ENCODE results near the gene OCA2. TPM values are rescaled to one million over a fixed set of nuclear protein-coding genes. Genes with fewer than 3 reads are reported as not detected.

Gene OCA2
- polyA plus RNA-seq, 1 donor from 2014 or later: 0.97 TPM

DNA sequence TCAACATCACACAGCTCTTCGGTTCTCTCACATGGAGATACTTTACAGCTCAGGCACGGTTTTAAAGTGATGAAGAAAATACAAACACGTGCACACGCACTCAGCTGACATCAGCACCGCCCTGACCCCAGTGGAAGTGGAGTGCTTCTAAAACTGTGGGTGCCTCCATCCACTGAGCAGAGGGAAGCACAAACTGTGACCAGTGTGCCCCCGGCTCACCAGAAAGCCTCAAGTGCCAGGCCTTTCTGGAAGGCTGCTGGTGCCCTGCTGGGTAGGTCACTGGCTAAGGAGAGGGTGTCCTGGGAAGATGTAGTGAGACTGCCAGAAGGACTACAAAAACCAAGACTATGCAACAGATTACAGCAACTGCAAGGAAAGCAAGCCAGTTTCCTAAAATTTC, 78.5 kb downstream of the OCA2 start:
- H3K9me3 ChIP-seq (ENCODE audit: low read length): no peaks in the 10 kb centered on the region
- no peak overlapping the region for H2AFZ ChIP-seq (ENCODE audit: low read depth, low read length)
- no peak overlapping the region for H3K4me2 ChIP-seq (ENCODE audit: low read length)
- H3K9me2 ChIP-seq (ENCODE audit: insufficient read depth, low read length): no peaks in the 10 kb centered on the region
- H3K27me3 ChIP-seq (ENCODE audit: insufficient read depth, low read depth, low read length): no peaks in the 10 kb centered on the region
- TF ChIP-seq CTCF (IDR thresholded peaks at IDR 0.05; ENCODE audit: poor library complexity, severe bottlenecking): no peak
- TF ChIP-seq SMC3 (conservative IDR thresholded peaks at IDR 0.05; ENCODE audit: poor library complexity): no peak
- TF ChIP-seq REST (IDR thresholded peaks at IDR 0.05; ENCODE audit: borderline replicate concordance): no peak
- TF ChIP-seq TAF1 (IDR thresholded peaks at IDR 0.05; ENCODE audit: low read depth): no peak
- no peak for TF ChIP-seq MXI1 (conservative IDR thresholded peaks at IDR 0.05; ENCODE audit: poor library complexity, severe bottlenecking)
- TF ChIP-seq POLR2AphosphoS5 (IDR thresholded peaks at IDR 0.05): no peak
- TF ChIP-seq EZH2 (IDR thresholded peaks at IDR 0.05; ENCODE audit: borderline replicate concordance, insufficient read depth, low read length, poor library complexity, severe bottlenecking): no peak
- TF ChIP-seq EP300 (conservative IDR thresholded peaks at IDR 0.05; ENCODE audit: poor library complexity, severe bottlenecking): no peak
- no peak for TF ChIP-seq RAD21 (conservative IDR thresholded peaks at IDR 0.05)
- H3K9ac ChIP-seq (ENCODE audit: low read length): no peak overlapping the region
- no peaks in the 10 kb centered on the region for H3K79me2 ChIP-seq (replicated peaks; ENCODE audit: insufficient read depth, low read length)
- no peaks in the 10 kb centered on the region for H4K20me1 ChIP-seq (ENCODE audit: insufficient read depth)
- H3K27ac ChIP-seq (ENCODE audit: low read length): no peak overlapping the region
- H3F3A ChIP-seq (ENCODE audit: insufficient read depth, low read length, poor library complexity, severe bottlenecking): no peaks in the 10 kb centered on the region
- H3K36me3 ChIP-seq (ENCODE audit: insufficient read depth, low read length): no peaks in the 10 kb centered on the region
- H3K4me3 ChIP-seq (ENCODE audit: low read length): no peak overlapping the region

- no peaks in the 10 kb centered on the region for H3K9me3 ChIP-seq (ENCODE audit: low read length)
- no peak overlapping the region for H3K27ac ChIP-seq (ENCODE audit: low read length)
- no peak overlapping the region for H3K9ac ChIP-seq (ENCODE audit: low read length)
- H3K9me2 ChIP-seq (ENCODE audit: insufficient read depth, low read length): no peaks in the 10 kb centered on the region
- no peaks in the 10 kb centered on the region for H3K79me2 ChIP-seq (replicated peaks; ENCODE audit: insufficient read depth, low read length)
- no peaks in the 10 kb centered on the region for H4K20me1 ChIP-seq (ENCODE audit: insufficient read depth)
- no peak overlapping the region for H3K4me3 ChIP-seq (ENCODE audit: low read length)
- H3K27me3 ChIP-seq (ENCODE audit: insufficient read depth, low read depth, low read length): no peaks in the 10 kb centered on the region
- H3F3A ChIP-seq (ENCODE audit: insufficient read depth, low read length, poor library complexity, severe bottlenecking): no peaks in the 10 kb centered on the region
- TF ChIP-seq EP300 (conservative IDR thresholded peaks at IDR 0.05; ENCODE audit: poor library complexity, severe bottlenecking) (no peak), MXI1 (conservative IDR thresholded peaks at IDR 0.05; ENCODE audit: poor library complexity, severe bottlenecking) (no peak), EZH2 (IDR thresholded peaks at IDR 0.05; ENCODE audit: borderline replicate concordance, insufficient read depth, low read length, poor library complexity, severe bottlenecking) (no peak), CTCF (IDR thresholded peaks at IDR 0.05; ENCODE audit: poor library complexity, severe bottlenecking) (no peak), SMC3 (conservative IDR thresholded peaks at IDR 0.05; ENCODE audit: poor library complexity) (no peak), REST (IDR thresholded peaks at IDR 0.05; ENCODE audit: borderline replicate concordance) (no peak), TAF1 (IDR thresholded peaks at IDR 0.05; ENCODE audit: low read depth) (no peak), POLR2AphosphoS5 (IDR thresholded peaks at IDR 0.05) (no peak), RAD21 (conservative IDR thresholded peaks at IDR 0.05) (no peak)
- H2AFZ ChIP-seq (ENCODE audit: low read depth, low read length): no peak overlapping the region
- no peaks in the 10 kb centered on the region for H3K36me3 ChIP-seq (ENCODE audit: insufficient read depth, low read length)
- no peak overlapping the region for H3K4me2 ChIP-seq (ENCODE audit: low read length)
These were observed 79.4 kb downstream of the OCA2 start for GRCh38 chr15:28019594-28020309.

All from neural cell (in vitro differentiated cells).